GM23248 (cell line): ENCODE results near the gene PDLIM7.

Experiments used
- EZH2 ChIP-seq: fragments of 200-600 bp; sonication (generic); IDR thresholded peaks from 2 replicates; pipeline ENCODE4 v1.6.1; 2018; ENCODE audit warnings: antibody characterized with exemption, mild to moderate bottlenecking; ENCODE audit not compliant: insufficient read depth, poor library complexity, severe bottlenecking
- EZH2phosphoT487 ChIP-seq: fragments of 200-600 bp; sonication (generic); IDR thresholded peaks from 2 replicates; pipeline ENCODE4 v1.6.1; 2018; ENCODE audit warnings: antibody characterized with exemption, moderate library complexity, mild to moderate bottlenecking, low read depth; ENCODE audit not compliant: insufficient read depth

DNA sequence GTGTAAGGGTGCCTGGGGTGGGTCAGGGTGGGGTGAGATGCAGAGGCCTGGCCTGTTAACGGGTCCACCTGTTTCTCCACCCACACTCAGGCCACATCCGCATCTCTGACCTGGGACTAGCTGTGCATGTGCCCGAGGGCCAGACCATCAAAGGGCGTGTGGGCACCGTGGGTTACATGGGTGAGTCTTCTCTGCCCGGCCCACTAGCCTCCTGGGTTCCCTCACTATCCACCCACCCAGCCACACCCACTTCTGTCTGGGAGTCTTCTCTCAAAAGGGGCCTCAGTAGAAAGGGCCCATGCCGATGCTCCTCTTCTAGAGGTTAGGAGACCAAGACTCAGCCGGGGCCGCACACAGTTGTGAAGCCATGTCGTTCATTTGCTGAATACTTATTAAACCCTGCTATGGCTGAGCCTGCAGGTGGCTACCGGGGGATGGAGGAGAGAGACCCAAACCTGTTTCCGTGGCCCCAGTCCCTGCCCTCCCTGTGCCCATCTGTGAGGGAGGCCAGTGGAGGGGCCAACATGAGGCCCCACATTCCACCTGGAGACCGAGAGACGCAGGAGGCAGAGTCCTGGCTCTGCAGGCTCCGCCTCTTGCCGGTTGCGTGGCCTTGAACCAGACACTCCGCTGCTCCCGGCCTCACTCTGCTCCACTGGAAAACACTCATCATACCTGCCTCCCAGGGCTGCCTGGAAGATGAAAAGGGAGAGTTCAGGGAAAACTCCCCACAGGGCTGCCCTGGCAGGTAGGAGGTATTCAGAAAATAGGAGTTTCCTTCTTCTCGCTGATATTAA, 62.3 kb downstream of the PDLIM7 start:
- TF ChIP-seq EZH2 (no peak), EZH2phosphoT487 (no peak)
